H1 (cell line): Measurements from ENCODE around the gene PTPRD. TPM values are rescaled to one million over a fixed set of nuclear protein-coding genes. Genes with fewer than 3 reads are reported as not detected.

Experiments used
- CTCF ChIA-PET: fragments of 300-600 bp; sonication (Branson Sonifier 250); formaldehyde crosslinking; loops from one replicate; lab custom pipeline; 2021; ENCODE audit not compliant: partially characterized antibody; lab: Charles Lee
- POLR2A ChIA-PET: fragments of 300-600 bp; sonication (Branson Sonifier 250); formaldehyde crosslinking; loops from one replicate; lab custom pipeline; 2021; ENCODE audit warnings: inconsistent platforms; ENCODE audit not compliant: partially characterized antibody; lab: Charles Lee
- DNase-seq, 2 experiments: peaks; one replicate each; pipeline versions ENCODE4 v3.0.0 to v3.0.0-alpha.2; 2010 to 2022; ENCODE audit warnings: low spot score in 2 of 2, low read depth in 1 of 2, mixed read lengths in 1 of 2
- FAIRE-seq: peaks from 2 replicates; lab custom pipeline; 2011; peaks lifted over from hg19 to GRCh38; lab: Jason Lieb, UNC
- H2AFZ ChIP-seq: 2 replicates; pipeline ENCODE4 v1.8.1; 2012; ENCODE audit warnings: low read length, inconsistent platforms
- H2AK5ac ChIP-seq: 2 replicates; pipeline ENCODE4 v1.6.1; 2013; ENCODE audit warnings: low read depth, low read length
- H2BK120ac ChIP-seq: replicated peaks from 2 replicates; pipeline ENCODE3; 2013; ENCODE audit warnings: low read depth, low read length, inconsistent platforms
- H2BK12ac ChIP-seq: 2 replicates; pipeline ENCODE4 v1.6.1; 2013; ENCODE audit warnings: low read depth, low read length
- H2BK15ac ChIP-seq: 2 replicates; pipeline ENCODE4 v1.6.1; 2013; ENCODE audit warnings: low read length
- H2BK20ac ChIP-seq: 2 replicates; pipeline ENCODE4 v1.6.1; 2013; ENCODE audit warnings: low read length
- H2BK5ac ChIP-seq: 2 replicates; pipeline ENCODE4 v1.6.1; 2013; ENCODE audit warnings: low read depth, low read length
- H3K14ac ChIP-seq: 2 replicates; pipeline ENCODE4 v1.6.1; 2013; ENCODE audit warnings: inconsistent platforms; ENCODE audit not compliant: insufficient read length
- H3K18ac ChIP-seq: 2 replicates; pipeline ENCODE4 v1.6.1; 2013; ENCODE audit warnings: low read length; ENCODE audit errors: extremely low read depth
- H3K23ac ChIP-seq: 2 replicates; pipeline ENCODE4 v1.6.1; 2013; ENCODE audit warnings: inconsistent platforms; ENCODE audit not compliant: insufficient read length
- H3K23me2 ChIP-seq: 2 replicates; pipeline ENCODE4 v1.6.1; 2013; ENCODE audit warnings: low read depth, low read length
- H3K27ac ChIP-seq: 2 replicates; pipeline ENCODE4 v1.6.1; 2011; ENCODE audit warnings: low read depth, low read length, inconsistent platforms
- H3K27me3 ChIP-seq, 4 experiments: replicated peaks in 1 of 4; 1 replicate in 1 of 4; 2 replicates in 3 of 4; pipeline versions ENCODE4 v1.6.1 to v1.8.1; 2011 to 2013; ENCODE audit warnings: low read length in 3 of 4, mild to moderate bottlenecking in 3 of 4, inconsistent platforms in 2 of 4, mixed read lengths in 2 of 4, moderate library complexity in 1 of 4; ENCODE audit not compliant: control insufficient read depth in 3 of 4, insufficient read depth in 3 of 4; ENCODE audit errors: extremely low read depth in 1 of 4
- H3K36me3 ChIP-seq, 4 experiments: 2 replicates each; pipeline versions ENCODE4 v1.6.1 to v1.8.1; 2011 to 2013; ENCODE audit warnings: mild to moderate bottlenecking in 4 of 4, low read length in 3 of 4, moderate library complexity in 2 of 4, control low read depth in 1 of 4, inconsistent platforms in 1 of 4; ENCODE audit not compliant: insufficient read depth in 4 of 4, control insufficient read depth in 2 of 4
- H3K4ac ChIP-seq: replicated peaks from 2 replicates; pipeline ENCODE3; 2013; ENCODE audit warnings: low read length, low read depth, mixed read lengths, inconsistent platforms; ENCODE audit not compliant: insufficient read length
- H3K4me1 ChIP-seq, 4 experiments: replicated peaks in 1 of 4; 1 replicate in 1 of 4; 2 replicates in 3 of 4; pipeline versions ENCODE4 v1.6.1 to v1.8.1; 2011 to 2013; ENCODE audit warnings: low read length in 3 of 4, inconsistent platforms in 2 of 4, mixed read lengths in 1 of 4; ENCODE audit not compliant: insufficient read depth in 4 of 4, control insufficient read depth in 3 of 4
- H3K4me2 ChIP-seq, 2 experiments: 2 replicates each; pipeline versions ENCODE4 v1.6.1 to v1.8.1; 2011 to 2013; ENCODE audit warnings: low read depth in 2 of 2, low read length in 2 of 2, control low read depth in 1 of 2, inconsistent platforms in 1 of 2, mild to moderate bottlenecking in 1 of 2; ENCODE audit not compliant: insufficient read depth in 1 of 2
- H3K4me3 ChIP-seq, 4 experiments: fragments of 200-600, 300-600 bp in 1 of 4; sonication (generic), shearing (Covaris generic), sonication (Bioruptor Twin) in 1 of 4; 2 replicates each; pipeline versions ENCODE4 v1.5.1 to v1.8.1; 2011 to 2016; ENCODE audit warnings: low read length in 4 of 4, low read depth in 3 of 4, control low read depth in 2 of 4, inconsistent platforms in 2 of 4, mild to moderate bottlenecking in 2 of 4, mixed read lengths in 1 of 4, moderate library complexity in 1 of 4; ENCODE audit not compliant: insufficient read depth in 2 of 4; ENCODE audit errors: extremely low read depth in 1 of 4
- H3K56ac ChIP-seq: replicated peaks from 2 replicates; pipeline ENCODE3; 2013; ENCODE audit warnings: low read depth, mild to moderate bottlenecking, mixed read lengths, low read length, inconsistent platforms; ENCODE audit not compliant: insufficient read length
- H3K79me1 ChIP-seq: 2 replicates; pipeline ENCODE4 v1.6.1; 2013; ENCODE audit warnings: low read depth, low read length, control low read depth
- H3K79me2 ChIP-seq, 2 experiments: 2 replicates each; pipeline versions ENCODE4 v1.6.1 to v1.8.1; 2012 to 2013; ENCODE audit warnings: low read length in 2 of 2, mild to moderate bottlenecking in 2 of 2, inconsistent platforms in 1 of 2; ENCODE audit not compliant: insufficient read depth in 2 of 2, control insufficient read depth in 1 of 2
- H3K9ac ChIP-seq, 4 experiments: replicated peaks in 1 of 4; 1 replicate in 1 of 4; 2 replicates in 3 of 4; pipeline versions ENCODE4 v1.6.1 to v1.8.1; 2011 to 2013; ENCODE audit warnings: low read depth in 3 of 4, low read length in 3 of 4, control low read depth in 2 of 4, mild to moderate bottlenecking in 2 of 4, moderate library complexity in 2 of 4, inconsistent platforms in 1 of 4; ENCODE audit errors: extremely low read depth in 1 of 4
- H3K9me3 ChIP-seq, 2 experiments: 2 replicates each; pipeline versions ENCODE4 v1.6.1 to v1.8.1; 2012 to 2013; ENCODE audit warnings: mild to moderate bottlenecking in 2 of 2, moderate library complexity in 2 of 2, control low read depth in 1 of 2, inconsistent platforms in 1 of 2, low read depth in 1 of 2, low read length in 1 of 2, mixed read lengths in 1 of 2; ENCODE audit not compliant: insufficient read depth in 2 of 2
- H4K20me1 ChIP-seq, 2 experiments: replicated peaks in 1 of 2; 2 replicates each; pipeline versions ENCODE3 to v1.8.1; 2011 to 2013; ENCODE audit warnings: inconsistent platforms in 2 of 2, low read length in 2 of 2, mild to moderate bottlenecking in 1 of 2; ENCODE audit not compliant: insufficient read depth in 2 of 2, control insufficient read depth in 1 of 2
- H4K5ac ChIP-seq: 2 replicates; pipeline ENCODE4 v1.6.1; 2013; ENCODE audit warnings: low read length, low read depth, mixed read lengths, inconsistent platforms; ENCODE audit not compliant: insufficient read length
- H4K8ac ChIP-seq: 2 replicates; pipeline ENCODE4 v1.8.0; 2013; ENCODE audit warnings: mild to moderate bottlenecking, moderate library complexity, low read length, inconsistent platforms; ENCODE audit not compliant: insufficient read depth; ENCODE audit errors: extremely low read depth
- H4K91ac ChIP-seq: replicated peaks from 2 replicates; pipeline ENCODE3; 2013; ENCODE audit warnings: low read length, mixed read lengths, inconsistent platforms; ENCODE audit not compliant: insufficient read length
- CBX5 ChIP-seq: fragments of 300-800, 300-1000 bp; sonication (generic); IDR thresholded peaks from 2 replicates; pipeline ENCODE4 v1.7.1; 2016; ENCODE audit warnings: antibody characterized with exemption, low read length, low read depth
- CEBPB ChIP-seq: IDR thresholded peaks from 2 replicates; pipeline ENCODE4 v1.6.1; 2012; ENCODE audit warnings: low read depth, low read length
- GABPA ChIP-seq: IDR thresholded peaks from 2 replicates; pipeline ENCODE4 v1.6.1; 2011; ENCODE audit warnings: mild to moderate bottlenecking, low read length, moderate library complexity, borderline replicate concordance; ENCODE audit not compliant: insufficient read depth
- HDAC2 ChIP-seq, 2 experiments: fragments of 300-600 bp in 1 of 2; sonication (generic) in 1 of 2; IDR thresholded peaks; 2 replicates each; pipeline ENCODE4 v1.6.1; 2011 to 2012; ENCODE audit warnings: low read depth in 2 of 2, low read length in 2 of 2, mild to moderate bottlenecking in 2 of 2, moderate library complexity in 2 of 2, borderline replicate concordance in 1 of 2, inconsistent platforms in 1 of 2
- KDM1A ChIP-seq: fragments of 200-600, 300-600 bp; sonication (generic); IDR thresholded peaks from 2 replicates; pipeline ENCODE4 v1.7.1; 2016; ENCODE audit warnings: mild to moderate bottlenecking, low read length, borderline replicate concordance
- KDM4A ChIP-seq: IDR thresholded peaks from one replicate; pipeline ENCODE4 v1.7.1; 2012; ENCODE audit warnings: low read depth, mild to moderate bottlenecking, moderate library complexity, low read length, inconsistent platforms; ENCODE audit not compliant: severe bottlenecking
- KDM5A ChIP-seq: fragments of 200-600 bp; IDR thresholded peaks from 2 replicates; pipeline ENCODE4 v1.7.1; 2012; ENCODE audit warnings: mild to moderate bottlenecking, low read length, inconsistent platforms, mixed read lengths
- PHF8 ChIP-seq: fragments of 200-600 bp; sonication (generic); conservative IDR thresholded peaks from 2 replicates; pipeline ENCODE4 v1.7.1; 2012; ENCODE audit warnings: low read depth, mild to moderate bottlenecking, inconsistent platforms, low read length, moderate library complexity
- POU5F1 ChIP-seq: IDR thresholded peaks from 2 replicates; pipeline ENCODE4 v1.6.1; 2011; ENCODE audit warnings: low read depth, mild to moderate bottlenecking, low read length, moderate library complexity
- RFX5 ChIP-seq: IDR thresholded peaks from 2 replicates; pipeline ENCODE4 v1.6.1; 2011; ENCODE audit warnings: low read depth, low read length, improper control_type of control experiment, borderline replicate concordance
- TBP ChIP-seq: IDR thresholded peaks from 2 replicates; pipeline ENCODE4 v1.6.1; 2011; ENCODE audit warnings: low read depth, low read length, improper control_type of control experiment
- WGBS, 2 experiments: shearing (Covaris generic) in 1 of 2; methylation state at CpG; one replicate each; pipeline versions ENCODE4 v1.1.6 to v1.1.7; 2013 to 2015; ENCODE audit warnings: low lambda C conversion rate in 2 of 2, mixed read lengths in 2 of 2, inconsistent platforms in 1 of 2, low coverage in 1 of 2, missing lambda C conversion rate in 1 of 2; ENCODE audit not compliant: insufficient replicate concordance in 2 of 2, insufficient coverage in 1 of 2, insufficient read length in 1 of 2; ENCODE audit errors: extremely low coverage in 1 of 2, missing lambda C conversion rate in 1 of 2; 5-methylcytosine and 5-hydroxymethylcytosine counted together
- polyA plus RNA-seq, 7 experiments: library from polyadenylated mRNA; depleted of rRNA in 3 of 7; stranded (reverse) in 5 of 7; unstranded in 2 of 7; fragments of >200 nt in 5 of 7; fragments of 200-250 nt in 2 of 7; gene quantifications; 1 replicate in 5 of 7; 2 replicates in 1 of 7; 4 replicates in 1 of 7; pipeline versions ENCODE4 v1.2.1 to v1.2.3, GENCODE V29; 2011 to 2013; ENCODE audit warnings: missing spikeins in 2 of 7, mixed read lengths in 2 of 7
- total RNA-seq: library from RNA; stranded (reverse); fragmentation: NEBNext Ultra II Directional; extraction: Animal tissue kit (Norgen Biotek cat#: 25700); gene quantifications from 2 replicates; pipeline ENCODE4 v1.2.1, GENCODE V29; 2021
- TF ChIP-seq, protein P1 (sequence below): IDR thresholded peaks from 2 replicates; pipeline ENCODE4 v1.6.1; 2011; ENCODE audit warnings: low read depth, mild to moderate bottlenecking, low read length; ENCODE audit not compliant: insufficient read depth
- TF ChIP-seq, protein P2 (sequence below): IDR thresholded peaks from 2 replicates; pipeline ENCODE4 v1.6.1; 2012; ENCODE audit warnings: inconsistent platforms

PTPRD gene
- total and polyA plus RNA-seq, 2 of the 8 experiments (the other 6 are each of a cell fraction or from before 2014, with no cell fraction given), result 17.2 to 77.0 TPM

DNA sequence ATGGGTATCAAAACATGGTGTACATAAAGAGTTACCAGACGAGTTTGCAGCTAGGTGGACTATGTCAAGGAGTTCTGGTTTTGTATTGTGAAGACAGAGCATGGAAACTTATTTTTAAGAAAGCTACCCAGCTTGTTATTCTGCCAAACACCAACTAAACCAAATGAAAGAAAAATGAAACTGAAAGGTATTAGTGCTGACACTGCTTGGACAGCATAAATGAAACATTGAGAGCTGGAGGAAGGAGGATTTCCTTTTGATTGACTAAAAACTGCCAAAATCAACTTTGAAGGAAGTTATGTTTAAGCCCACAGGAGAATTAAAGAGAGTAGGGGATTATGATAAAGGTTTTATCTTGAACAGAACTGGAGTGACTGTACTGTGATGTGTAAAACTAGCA is 766.2 kb downstream of the PTPRD start:
- Histone ChIP-seq H4K91ac (no peak overlapping the region), H3K27me3 (no peaks in the 10 kb centered on the region), H2AFZ (peak overlapping the region; percentile 53; the same call in 1 of the 2 replicates), H3K9ac (no peak overlapping the region), H3K23ac (no peak overlapping the region), H3K4ac (no peak overlapping the region), H2BK12ac (no peak overlapping the region), H2BK120ac (no peak overlapping the region), H2BK15ac (no peak overlapping the region), H3K14ac (no peak overlapping the region), H4K5ac (no peak overlapping the region), H3K4me1 (peaks cover 0 to 3% (median 0%) of the 10 kb centered on the region in 4 experiments; a peak in 1 of 7 replicates), H3K79me1 (no peaks in the 10 kb centered on the region), H3K79me2 (no peaks in the 10 kb centered on the region), H3K4me3 (no peak overlapping the region), H4K20me1 (no peaks in the 10 kb centered on the region), H3K23me2 (no peaks in the 10 kb centered on the region; the same call in 1 of the 2 replicates), H3K9me3 (no peaks in the 10 kb centered on the region), H4K8ac (no peak overlapping the region), H2BK5ac (no peak overlapping the region), H3K36me3 (no peaks in the 10 kb centered on the region), H2AK5ac (no peak overlapping the region), H3K27ac (no peak overlapping the region), H3K4me2 (no peak overlapping the region), H3K56ac (no peak overlapping the region), H2BK20ac (no peak overlapping the region), H3K18ac (no peak overlapping the region)
- DNase-seq, result no peak
- ChIA-PET CTCF (interaction anchor here (0.7 to 2.1 kb wide), 5 partner anchors 10 to 166 kb away, joined by 3 to 6 read pairs (median 3); no protein-coding TSS in a partner anchor), POLR2A (no interaction called here)
- WGBS, 2 experiments, result 78% methylated on average over 1 of the region's 1 CpG; no CpG with 5 or more reads in 1 of the 2 experiments
- no peak for FAIRE-seq
- TF ChIP-seq, protein P1, sequence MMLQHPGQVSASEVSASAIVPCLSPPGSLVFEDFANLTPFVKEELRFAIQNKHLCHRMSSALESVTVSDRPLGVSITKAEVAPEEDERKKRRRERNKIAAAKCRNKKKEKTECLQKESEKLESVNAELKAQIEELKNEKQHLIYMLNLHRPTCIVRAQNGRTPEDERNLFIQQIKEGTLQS, result no peak
- no peak for TF ChIP-seq POU5F1
- TF ChIP-seq, protein P2, sequence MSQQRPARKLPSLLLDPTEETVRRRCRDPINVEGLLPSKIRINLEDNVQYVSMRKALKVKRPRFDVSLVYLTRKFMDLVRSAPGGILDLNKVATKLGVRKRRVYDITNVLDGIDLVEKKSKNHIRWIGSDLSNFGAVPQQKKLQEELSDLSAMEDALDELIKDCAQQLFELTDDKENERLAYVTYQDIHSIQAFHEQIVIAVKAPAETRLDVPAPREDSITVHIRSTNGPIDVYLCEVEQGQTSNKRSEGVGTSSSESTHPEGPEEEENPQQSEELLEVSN, result no peak
- no peak for TF ChIP-seq GABPA
- no peak for TF ChIP-seq PHF8
- TF ChIP-seq CEBPB, result no peak
- TF ChIP-seq CBX5, result no peak
- no peak for TF ChIP-seq RFX5
- no peak for TF ChIP-seq HDAC2 (IDR thresholded peaks at IDR 0.05; ENCODE audit: borderline replicate concordance in 1 of 2, low read depth in 2 of 2, low read length in 2 of 2)
- TF ChIP-seq KDM4A, result no peak
- TF ChIP-seq TBP, result no peak
- no peak for TF ChIP-seq KDM1A
- no peak for TF ChIP-seq KDM5A
